Mesodermal cell (in vitro differentiated cells): Measurements from ENCODE around the gene NCOA3.

Experiments used
- H3K27ac ChIP-seq: 2 replicates; pipeline ENCODE4 v1.7.0; 2013; ENCODE audit warnings: mild to moderate bottlenecking, low read depth, low read length, moderate library complexity; ENCODE audit not compliant: severe bottlenecking
- H3K36me3 ChIP-seq: 2 replicates; pipeline ENCODE4 v1.7.1; 2013; ENCODE audit warnings: mild to moderate bottlenecking, low read length, moderate library complexity; ENCODE audit not compliant: control insufficient read depth, insufficient read depth
- H3K4me1 ChIP-seq: one replicate; pipeline ENCODE4 v1.7.1; 2013; ENCODE audit warnings: mild to moderate bottlenecking, low read length; ENCODE audit not compliant: insufficient read depth, control insufficient read depth, poor library complexity, severe bottlenecking
- H3K4me3 ChIP-seq: 2 replicates; pipeline ENCODE4 v1.7.0; 2013; ENCODE audit warnings: low read length, control low read depth, mild to moderate bottlenecking; ENCODE audit not compliant: insufficient read depth, poor library complexity, severe bottlenecking; ENCODE audit errors: extremely low read depth
- H3K9me3 ChIP-seq: 2 replicates; pipeline ENCODE4 v1.7.1; 2013; ENCODE audit warnings: mild to moderate bottlenecking, low read length, moderate library complexity; ENCODE audit not compliant: control insufficient read depth
- WGBS, 2 experiments: methylation state at CpG; one replicate each; pipeline ENCODE4 v1.1.5; 2013; ENCODE audit warnings: missing lambda C conversion rate in 2 of 2; ENCODE audit not compliant: insufficient coverage in 2 of 2; 5-methylcytosine and 5-hydroxymethylcytosine counted together

The NCOA3 gene

GRCh38 chr20:47666304-47666703, 164.6 kb downstream of the NCOA3 start:
- Histone ChIP-seq H3K4me1 (peaks cover 9% of the 10 kb centered on the region), H3K9me3 (no peaks in the 10 kb centered on the region), H3K36me3 (peaks cover 50% of the 10 kb centered on the region), H3K4me3 (no peak overlapping the region), H3K27ac (no peak overlapping the region)
- 94 to 95% methylated on average over 19 of the region's 19 CpGs for WGBS, 2 experiments

GRCh38 chr20:47667086-47667485, 165.4 kb downstream of the NCOA3 start:
- Histone ChIP-seq H3K9me3 (no peaks in the 10 kb centered on the region), H3K36me3 (peaks cover 49% of the 10 kb centered on the region), H3K4me3 (no peak overlapping the region), H3K27ac (no peak overlapping the region), H3K4me1 (peaks cover 9% of the 10 kb centered on the region)
- WGBS, 2 experiments, result 87 to 93% methylated on average over 2 to 5 of the region's 5 CpGs

GRCh38 chr20:47667531-47668312, 166.0 kb downstream of the NCOA3 start:
- H3K4me3 ChIP-seq, result no peak overlapping the region
- 94 to 96% methylated on average over 14 to 18 of the region's 19 CpGs for WGBS, 2 experiments
- no peak overlapping the region for H3K27ac ChIP-seq
- peaks cover 44% of the 10 kb centered on the region for H3K36me3 ChIP-seq
- peaks cover 9% of the 10 kb centered on the region for H3K4me1 ChIP-seq
- no peaks in the 10 kb centered on the region for H3K9me3 ChIP-seq

- WGBS, 2 experiments, result 95% methylated on average over 23 of the region's 23 CpGs
Observed at GRCh38 chr20:47668313-47669151, 166.8 kb downstream of the NCOA3 start.

GRCh38 chr20:47669152-47669425, 167.4 kb downstream of the NCOA3 start:
- 94 to 95% methylated on average over 5 to 8 of the region's 8 CpGs for WGBS, 2 experiments
- H3K36me3 ChIP-seq, result peaks cover 39% of the 10 kb centered on the region

More at GRCh38 chr20:47668313-47669151, 166.8 kb downstream of the NCOA3 start:
- H3K36me3 ChIP-seq, result peaks cover 39% of the 10 kb centered on the region
- no peak overlapping the region for H3K4me3 ChIP-seq
- no peaks in the 10 kb centered on the region for H3K9me3 ChIP-seq
- no peak overlapping the region for H3K27ac ChIP-seq
- peaks cover 9% of the 10 kb centered on the region for H3K4me1 ChIP-seq

GRCh38 chr20:47669489-47669888, 167.8 kb downstream of the NCOA3 start:
- Histone ChIP-seq H3K36me3 (peaks cover 39% of the 10 kb centered on the region), H3K4me1 (peaks cover 9% of the 10 kb centered on the region), H3K9me3 (no peaks in the 10 kb centered on the region), H3K4me3 (no peak overlapping the region), H3K27ac (no peak overlapping the region)
- WGBS, 2 experiments, result 95 to 100% methylated on average over 2 to 3 of the region's 4 CpGs

More at GRCh38 chr20:47669152-47669425, 167.4 kb downstream of the NCOA3 start:
- Histone ChIP-seq H3K4me3 (no peak overlapping the region), H3K27ac (no peak overlapping the region), H3K9me3 (no peaks in the 10 kb centered on the region), H3K4me1 (peaks cover 9% of the 10 kb centered on the region)

- 94% methylated on average over 12 to 15 of the region's 22 CpGs for WGBS, 2 experiments
Observed at GRCh38 chr20:47669927-47670890, 168.5 kb downstream of the NCOA3 start.

GRCh38 chr20:47670913-47671312, 169.2 kb downstream of the NCOA3 start:
- H3K27ac ChIP-seq, result no peak overlapping the region
- 95 to 96% methylated on average over 7 of the region's 10 CpGs for WGBS, 2 experiments
- no peak overlapping the region for H3K4me3 ChIP-seq
- H3K9me3 ChIP-seq, result no peaks in the 10 kb centered on the region
- no peaks in the 10 kb centered on the region for H3K4me1 ChIP-seq
- peaks cover 35% of the 10 kb centered on the region for H3K36me3 ChIP-seq

More at GRCh38 chr20:47669927-47670890, 168.5 kb downstream of the NCOA3 start:
- peaks cover 35% of the 10 kb centered on the region for H3K36me3 ChIP-seq
- peaks cover 6% of the 10 kb centered on the region for H3K4me1 ChIP-seq
- no peak overlapping the region for H3K4me3 ChIP-seq
- H3K27ac ChIP-seq, result no peak overlapping the region
- no peaks in the 10 kb centered on the region for H3K9me3 ChIP-seq

- no peaks in the 10 kb centered on the region for H3K9me3 ChIP-seq
- H3K4me3 ChIP-seq, result no peak overlapping the region
- peaks cover 34% of the 10 kb centered on the region for H3K36me3 ChIP-seq
- H3K27ac ChIP-seq, result no peak overlapping the region
- WGBS, 2 experiments, result 93 to 95% methylated on average over 14 to 15 of the region's 15 CpGs
- H3K4me1 ChIP-seq, result no peaks in the 10 kb centered on the region
Observed at GRCh38 chr20:47672166-47672565, 170.5 kb downstream of the NCOA3 start.
